Keratinocyte (primary cell): Measurements from ENCODE around the gene CDS1. TPM values are rescaled to one million over a fixed set of nuclear protein-coding genes. Genes with fewer than 3 reads are reported as not detected.

Experiments
- DNase-seq: peaks from one replicate; pipeline ENCODE4 v3.0.0-alpha.2; 2011; ENCODE audit warnings: low read depth, missing footprints, low spot score
- FAIRE-seq: peaks from 2 replicates; lab custom pipeline; 2011; peaks lifted over from hg19 to GRCh38; lab: Jason Lieb, UNC
- H2AFZ ChIP-seq: 2 replicates; pipeline ENCODE4 v1.6.0; 2012; ENCODE audit warnings: low read length, control low read depth, inconsistent platforms; ENCODE audit not compliant: control insufficient read depth
- H3K27ac ChIP-seq: 2 replicates; pipeline ENCODE4 v1.5.1; 2011; ENCODE audit warnings: low read length; ENCODE audit not compliant: control insufficient read depth, insufficient read depth
- H3K27me3 ChIP-seq: 3 replicates; pipeline ENCODE4 v1.6.0; 2011; ENCODE audit warnings: low read length; ENCODE audit not compliant: control insufficient read depth, insufficient read depth; ENCODE audit errors: extremely low read depth
- H3K36me3 ChIP-seq, 2 experiments: 2 replicates in 1 of 2; 3 replicates in 1 of 2; pipeline ENCODE4 v1.5.1; 2011; ENCODE audit warnings: low read length in 2 of 2, mild to moderate bottlenecking in 1 of 2; ENCODE audit not compliant: control insufficient read depth in 2 of 2, insufficient read depth in 2 of 2; ENCODE audit errors: extremely low read depth in 1 of 2
- H3K4me1 ChIP-seq: 3 replicates; pipeline ENCODE4 v1.5.1; 2011; ENCODE audit warnings: low read length; ENCODE audit not compliant: control insufficient read depth, insufficient read depth; ENCODE audit errors: extremely low read depth
- H3K4me2 ChIP-seq: 3 replicates; pipeline ENCODE4 v1.6.0; 2011; ENCODE audit warnings: low read depth, low read length; ENCODE audit not compliant: control insufficient read depth, insufficient read depth; ENCODE audit errors: extremely low read depth
- H3K4me3 ChIP-seq, 3 experiments: fragments of 200-600 bp in 1 of 3; sonication (generic) in 1 of 3; 2 replicates in 2 of 3; 3 replicates in 1 of 3; pipeline ENCODE4 v1.5.1; 2011 to 2016; ENCODE audit warnings: low read length in 3 of 3, mild to moderate bottlenecking in 3 of 3, control low read depth in 2 of 3, inconsistent platforms in 1 of 3, low read depth in 1 of 3, mixed read lengths in 1 of 3, mixed run types in 1 of 3, moderate library complexity in 1 of 3; ENCODE audit not compliant: control insufficient read depth in 2 of 3, insufficient read depth in 2 of 3; ENCODE audit errors: extremely low read depth in 1 of 3
- H3K79me2 ChIP-seq: 2 replicates; pipeline ENCODE4 v1.6.0; 2012; ENCODE audit warnings: low read length; ENCODE audit not compliant: control insufficient read depth, insufficient read depth
- H3K9ac ChIP-seq: 3 replicates; pipeline ENCODE4 v1.6.0; 2011; ENCODE audit warnings: low read length; ENCODE audit not compliant: control insufficient read depth, insufficient read depth; ENCODE audit errors: extremely low read depth
- H3K9me1 ChIP-seq: 3 replicates; pipeline ENCODE4 v1.6.0; 2011; ENCODE audit warnings: low read length; ENCODE audit not compliant: control insufficient read depth, insufficient read depth; ENCODE audit errors: extremely low read depth
- H3K9me3 ChIP-seq: 2 replicates; pipeline ENCODE4 v1.5.1; 2012; ENCODE audit warnings: low read depth, low read length; ENCODE audit not compliant: control insufficient read depth
- H4K20me1 ChIP-seq: 3 replicates; pipeline ENCODE4 v1.6.0; 2011; ENCODE audit warnings: low read length; ENCODE audit not compliant: control insufficient read depth, insufficient read depth; ENCODE audit errors: extremely low read depth
- CTCF ChIP-seq, 3 experiments: IDR thresholded peaks in 1 of 3; conservative IDR thresholded peaks in 1 of 3; optimal IDR thresholded peaks in 1 of 3; 2 replicates in 2 of 3; 3 replicates in 1 of 3; pipeline versions ENCODE3 to v1.5.1; 2011; ENCODE audit warnings: low read length in 3 of 3, mild to moderate bottlenecking in 3 of 3, moderate library complexity in 2 of 3, control low read depth in 1 of 3, inconsistent platforms in 1 of 3; ENCODE audit not compliant: insufficient read depth in 2 of 3; ENCODE audit errors: extremely low read depth in 1 of 3
- EZH2 ChIP-seq: IDR thresholded peaks from one replicate; pipeline ENCODE4 v1.6.1; 2012; ENCODE audit warnings: inconsistent platforms, mild to moderate bottlenecking, low read length, moderate library complexity
- dilution Hi-C: fragments of 300-500 bp; cut with MboI; formaldehyde crosslinking; loops from one replicate; pipeline ENCODE4 v1.7.0; 2020; ENCODE audit warnings: low sequenced_read_pairs; ENCODE audit not compliant: extremely low pct_ligation_motif_present
- polyA plus RNA-seq, 5 experiments: library from polyadenylated mRNA; depleted of rRNA in 3 of 5; stranded (reverse) in 3 of 5; stranded (forward) in 1 of 5; unstranded in 1 of 5; fragments of >200 nt; gene quantifications; 1 replicate in 1 of 5; 2 replicates in 3 of 5; 3 replicates in 1 of 5; pipeline versions ENCODE4 v1.2.1 to v1.2.3, GENCODE V29; 2011 to 2012; ENCODE audit warnings: missing spikeins in 2 of 5, low read depth in 1 of 5, low replicate concordance in 1 of 5

Gene CDS1
- polyA plus RNA-seq, 1 donor (not counting 4 experiments of a cell fraction or from before 2014, with no cell fraction given) = 21.7 TPM

- H3K4me2 ChIP-seq = no peak overlapping the region
- H3K79me2 ChIP-seq = no peaks in the 10 kb centered on the region
- no peaks in the 10 kb centered on the region for H4K20me1 ChIP-seq
- H3K4me1 ChIP-seq = peaks cover 10% of the 10 kb centered on the region
- dilution Hi-C loops = no loop called here
- H3K36me3 ChIP-seq = no peaks in the 10 kb centered on the region
- DNase-seq (no peak), FAIRE-seq (no peak)
- H3K9me3 ChIP-seq = no peaks in the 10 kb centered on the region
- H3K27ac ChIP-seq = no peak overlapping the region
- no peak overlapping the region for H3K9ac ChIP-seq
- TF ChIP-seq EZH2 (no peak), CTCF (optimal IDR thresholded peaks at IDR 0.05 in 1 of 3, IDR thresholded peaks at IDR 0.05 in 1 of 3, conservative IDR thresholded peaks at IDR 0.05 in 1 of 3; ENCODE audit: extremely low read depth in 1 of 3, insufficient read depth in 2 of 3, low read length in 3 of 3) (no peak)
- no peak overlapping the region for H2AFZ ChIP-seq
- H3K27me3 ChIP-seq = no peaks in the 10 kb centered on the region
- H3K9me1 ChIP-seq = no peaks in the 10 kb centered on the region
- no peak overlapping the region for H3K4me3 ChIP-seq
Measured at GRCh38 chr4:84569009-84569408, 13.9 kb upstream of the CDS1 start.

- H3K79me2 ChIP-seq = no peaks in the 10 kb centered on the region
- H3K27me3 ChIP-seq = no peaks in the 10 kb centered on the region
- H3K9ac ChIP-seq = no peak overlapping the region
- no peaks in the 10 kb centered on the region for H3K36me3 ChIP-seq
- peaks cover 14% of the 10 kb centered on the region for H3K4me1 ChIP-seq
- H4K20me1 ChIP-seq = no peaks in the 10 kb centered on the region
- H3K27ac ChIP-seq = no peak overlapping the region
- no peak for DNase-seq
- TF ChIP-seq EZH2 = no peak
- TF ChIP-seq CTCF (optimal IDR thresholded peaks at IDR 0.05 in 1 of 3, IDR thresholded peaks at IDR 0.05 in 1 of 3, conservative IDR thresholded peaks at IDR 0.05 in 1 of 3; ENCODE audit: extremely low read depth in 1 of 3, insufficient read depth in 2 of 3, low read length in 3 of 3) = no peak
- no peak overlapping the region for H3K4me3 ChIP-seq
- no peaks in the 10 kb centered on the region for H3K9me3 ChIP-seq
- H3K9me1 ChIP-seq = no peaks in the 10 kb centered on the region
- dilution Hi-C loops = no loop called here
- peak overlapping the region; percentile 35 for H3K4me2 ChIP-seq
- peak; percentile 78 for FAIRE-seq
- peak overlapping the region; percentile 68 for H2AFZ ChIP-seq
Measured at GRCh38 chr4:84573385-84574068, 9.4 kb upstream of the CDS1 start.
